ENCODE data around the gene P2RY2. TPM values are rescaled to one million over a fixed set of nuclear protein-coding genes. Genes with fewer than 3 reads are reported as not detected.

Gene P2RY2
- total RNA-seq, 1 experiment from 2014 or later = 1.2 TPM

- CTCF ChIA-PET = interaction anchor here (1.1 kb wide), 1 partner anchor 80 kb away, joined by 4 read pairs; no protein-coding TSS in a partner anchor
- Mint-ChIP-seq H3K27ac (no peak overlapping the region), H3K4me3 (no peak overlapping the region), H3K4me1 (no peaks in the 10 kb centered on the region), H3K9me3 (no peaks in the 10 kb centered on the region), H3K27me3 (ENCODE audit: low read depth) (no peaks in the 10 kb centered on the region; the same call in none of the 2 replicates), H3K36me3 (no peaks in the 10 kb centered on the region)
- ATAC-seq (no peak), DNase-seq (ENCODE audit: low spot score) (no peak)
- TF ChIP-seq TP53 (CRISPR knock-in tag; IDR thresholded peaks at IDR 0.05) = no peak
- TF ChIP-seq TEAD1 (CRISPR knock-in tag; IDR thresholded peaks at IDR 0.05) = no peak
- TF ChIP-seq FOXK1 (CRISPR knock-in tag; IDR thresholded peaks at IDR 0.05) = no peak
- TF ChIP-seq SP1 (CRISPR knock-in tag; conservative IDR thresholded peaks at IDR 0.05) = no peak
- TF ChIP-seq E2F4 (CRISPR knock-in tag; IDR thresholded peaks at IDR 0.05; ENCODE audit: borderline replicate concordance, low read depth) = no peak
- no peak for TF ChIP-seq JAZF1 (CRISPR knock-in tag; IDR thresholded peaks at IDR 0.05)
- no peak for TF ChIP-seq RORB (CRISPR knock-in tag; IDR thresholded peaks at IDR 0.05)
- TF ChIP-seq CREB1 (CRISPR knock-in tag; IDR thresholded peaks at IDR 0.05) = no peak
- no peak for TF ChIP-seq MXD4 (CRISPR knock-in tag; IDR thresholded peaks at IDR 0.05; ENCODE audit: borderline replicate concordance)
- no peak for TF ChIP-seq E2F1 (CRISPR knock-in tag; IDR thresholded peaks at IDR 0.05)
- TF ChIP-seq RELA (CRISPR knock-in tag; IDR thresholded peaks at IDR 0.05; ENCODE audit: borderline replicate concordance) = no peak
- TF ChIP-seq ESRRA (CRISPR knock-in tag; IDR thresholded peaks at IDR 0.05; ENCODE audit: borderline replicate concordance) = no peak
- TF ChIP-seq CTCF (IDR thresholded peaks at IDR 0.05) = no peak
- TF ChIP-seq NFE2L1 (CRISPR knock-in tag; IDR thresholded peaks at IDR 0.05) = no peak
- no peak for TF ChIP-seq ZNF532 (CRISPR knock-in tag; IDR thresholded peaks at IDR 0.05; ENCODE audit: borderline replicate concordance)
- TF ChIP-seq FOXJ3 (CRISPR knock-in tag; IDR thresholded peaks at IDR 0.05; ENCODE audit: borderline replicate concordance) = no peak
- TF ChIP-seq NR1H2 (CRISPR knock-in tag; IDR thresholded peaks at IDR 0.05) = no peak
- POLR2A ChIA-PET = no interaction called here
These were observed 63.9 kb downstream of the P2RY2 start for GRCh38 chr11:73281796-73282660.

Measured in WTC11 (cell line).